KMS-11 (cell line): ENCODE data around the gene CEP295NL.

Experiments
- H2AFZ ChIP-seq: fragments of 200-600 bp; sonication (generic); 2 replicates; pipeline ENCODE4 v1.6.1; 2016; ENCODE audit warnings: antibody characterized with exemption, mixed run types, low read depth
- H3K27ac ChIP-seq: fragments of 200-600 bp; sonication (generic); 2 replicates; pipeline ENCODE4 v1.6.1; 2016; ENCODE audit warnings: mild to moderate bottlenecking, mixed run types
- H3K27me3 ChIP-seq: fragments of 200-600 bp; sonication (generic); 2 replicates; pipeline ENCODE4 v1.6.1; 2017; ENCODE audit warnings: mild to moderate bottlenecking, low read depth, mixed run types, moderate library complexity; ENCODE audit not compliant: insufficient read depth
- H3K36me3 ChIP-seq: fragments of 200-600 bp; sonication (generic); 2 replicates; pipeline ENCODE4 v1.6.1; 2017; ENCODE audit warnings: mild to moderate bottlenecking, mixed run types; ENCODE audit not compliant: insufficient read depth
- H3K4me1 ChIP-seq: fragments of 200-600 bp; sonication (generic); 2 replicates; pipeline ENCODE4 v1.6.1; 2016; ENCODE audit warnings: mild to moderate bottlenecking, low read depth, mixed run types; ENCODE audit not compliant: poor library complexity, severe bottlenecking
- H3K4me2 ChIP-seq: fragments of 200-600 bp; sonication (generic); 2 replicates; pipeline ENCODE4 v1.7.0; 2016; ENCODE audit warnings: mild to moderate bottlenecking, mixed run types
- H3K4me3 ChIP-seq: fragments of 200-600 bp; sonication (generic); IDR thresholded peaks from 2 replicates; pipeline ENCODE4 v1.6.1; 2017; ENCODE audit warnings: low read depth, low read length, mixed read lengths; ENCODE audit not compliant: insufficient read depth
- H3K79me2 ChIP-seq: fragments of 200-600 bp; sonication (generic); 2 replicates; pipeline ENCODE4 v1.6.1; 2016; ENCODE audit warnings: low read depth, mixed run types; ENCODE audit not compliant: insufficient read depth
- H3K9ac ChIP-seq: fragments of 200-600 bp; sonication (generic); 2 replicates; pipeline ENCODE4 v1.6.1; 2016; ENCODE audit warnings: mild to moderate bottlenecking, mixed run types
- H4K20me1 ChIP-seq: fragments of 200-600 bp; sonication (generic); 2 replicates; pipeline ENCODE4 v1.6.1; 2016; ENCODE audit warnings: mild to moderate bottlenecking, mixed run types; ENCODE audit not compliant: insufficient read depth
- CTCF ChIP-seq: fragments of 200-600 bp; sonication (generic); conservative IDR thresholded peaks from 2 replicates; pipeline ENCODE4 v1.6.1; 2017; ENCODE audit warnings: low read depth, mild to moderate bottlenecking, antibody characterized with exemption, low read length, moderate library complexity, mixed read lengths

CEP295NL gene

GRCh38 chr17:78944026-78944425, 41.0 kb upstream of the CEP295NL start:
- Histone ChIP-seq H3K79me2 (no peaks in the 10 kb centered on the region), H3K4me1 (no peaks in the 10 kb centered on the region), H3K27ac (no peak overlapping the region), H3K9ac (no peak overlapping the region), H3K4me3 (no peak overlapping the region), H4K20me1 (no peaks in the 10 kb centered on the region), H2AFZ (no peak overlapping the region), H3K36me3 (no peaks in the 10 kb centered on the region), H3K4me2 (no peak overlapping the region), H3K27me3 (peaks cover 6% of the 10 kb centered on the region; the same call in 1 of the 2 replicates)
- no peak for TF ChIP-seq CTCF

- H3K27me3 ChIP-seq, result peaks cover 6% of the 10 kb centered on the region; the same call in 1 of the 2 replicates
- H3K27ac ChIP-seq, result no peak overlapping the region
- H2AFZ ChIP-seq, result no peak overlapping the region
- H3K4me3 ChIP-seq, result no peak overlapping the region
- H3K9ac ChIP-seq, result no peak overlapping the region
- H3K4me1 ChIP-seq, result no peaks in the 10 kb centered on the region
- no peak overlapping the region for H3K4me2 ChIP-seq
- no peaks in the 10 kb centered on the region for H4K20me1 ChIP-seq
- H3K36me3 ChIP-seq, result no peaks in the 10 kb centered on the region
- no peak for TF ChIP-seq CTCF
- no peaks in the 10 kb centered on the region for H3K79me2 ChIP-seq
Measured at GRCh38 chr17:78940708-78941107, 37.7 kb upstream of the CEP295NL start.

GRCh38 chr17:78940258-78940657, 37.3 kb upstream of the CEP295NL start:
- peaks cover 6% of the 10 kb centered on the region; the same call in 1 of the 2 replicates for H3K27me3 ChIP-seq
- no peaks in the 10 kb centered on the region for H4K20me1 ChIP-seq
- H3K4me2 ChIP-seq, result no peak overlapping the region
- no peak overlapping the region for H3K4me3 ChIP-seq
- no peak for TF ChIP-seq CTCF
- no peak overlapping the region for H3K9ac ChIP-seq
- no peaks in the 10 kb centered on the region for H3K79me2 ChIP-seq
- H3K36me3 ChIP-seq, result no peaks in the 10 kb centered on the region
- H3K4me1 ChIP-seq, result no peaks in the 10 kb centered on the region
- H2AFZ ChIP-seq, result no peak overlapping the region
- H3K27ac ChIP-seq, result no peak overlapping the region

GRCh38 chr17:78939615-78940014, 36.6 kb upstream of the CEP295NL start:
- no peaks in the 10 kb centered on the region for H4K20me1 ChIP-seq
- H3K79me2 ChIP-seq, result no peaks in the 10 kb centered on the region
- H3K27me3 ChIP-seq, result peaks cover 6% of the 10 kb centered on the region; the same call in 1 of the 2 replicates
- H3K27ac ChIP-seq, result no peak overlapping the region
- no peak overlapping the region for H3K9ac ChIP-seq
- no peak overlapping the region for H3K4me2 ChIP-seq
- no peak for TF ChIP-seq CTCF
- H3K4me3 ChIP-seq, result no peak overlapping the region
- H3K4me1 ChIP-seq, result no peaks in the 10 kb centered on the region
- H2AFZ ChIP-seq, result no peak overlapping the region
- no peaks in the 10 kb centered on the region for H3K36me3 ChIP-seq
